OCI-LY1 (cell line): ENCODE results near the gene MYCBP2.

Source experiments
- CTCF ChIP-seq: fragments of 200-600 bp; sonication (generic), shearing (Covaris generic); IDR thresholded peaks from 2 replicates; pipeline ENCODE4 v1.5.1; 2017; ENCODE audit warnings: mild to moderate bottlenecking, antibody characterized with exemption, low read length, moderate library complexity, mixed read lengths
- EZH2 ChIP-seq: fragments of 200-600 bp; sonication (generic), shearing (Covaris generic); IDR thresholded peaks from 2 replicates; pipeline ENCODE4 v1.8.0; 2017; ENCODE audit warnings: borderline replicate concordance, mixed run types, mild to moderate bottlenecking, antibody characterized with exemption, low read length, moderate library complexity, mixed read lengths

DNA sequence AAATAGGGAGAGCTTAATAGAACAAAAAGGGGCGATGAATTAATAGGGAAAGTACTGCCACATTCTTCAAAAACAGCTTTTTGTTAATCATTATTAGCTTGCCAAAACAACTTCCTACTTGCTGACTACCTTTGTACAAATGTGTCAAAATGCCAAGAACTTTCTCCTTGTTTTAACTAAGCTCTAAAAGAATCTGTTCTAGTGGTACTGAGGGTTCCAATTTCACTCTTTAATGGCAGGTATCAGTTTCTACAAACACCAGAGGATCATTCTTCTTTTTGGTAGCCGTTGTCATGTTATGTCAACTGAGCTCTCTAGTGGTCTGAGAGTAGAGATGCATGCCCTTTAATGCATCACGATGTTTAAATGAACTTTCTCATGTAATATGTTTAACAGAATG is 270.5 kb downstream of the MYCBP2 start:
- TF ChIP-seq CTCF (no peak; the same call in 1 of the 2 replicates), EZH2 (no peak)
